CD4-positive, alpha-beta T cell treated with Interleukin-12 subunit alpha and Interleukin-12 subunit beta, for 1 hour (primary cell): Measurements from ENCODE around the gene ANO6.

ENCODE experiments used
- DNase-seq: peaks from one replicate; pipeline ENCODE4 v3.0.0-alpha.2; 2020

ANO6 gene

DNA sequence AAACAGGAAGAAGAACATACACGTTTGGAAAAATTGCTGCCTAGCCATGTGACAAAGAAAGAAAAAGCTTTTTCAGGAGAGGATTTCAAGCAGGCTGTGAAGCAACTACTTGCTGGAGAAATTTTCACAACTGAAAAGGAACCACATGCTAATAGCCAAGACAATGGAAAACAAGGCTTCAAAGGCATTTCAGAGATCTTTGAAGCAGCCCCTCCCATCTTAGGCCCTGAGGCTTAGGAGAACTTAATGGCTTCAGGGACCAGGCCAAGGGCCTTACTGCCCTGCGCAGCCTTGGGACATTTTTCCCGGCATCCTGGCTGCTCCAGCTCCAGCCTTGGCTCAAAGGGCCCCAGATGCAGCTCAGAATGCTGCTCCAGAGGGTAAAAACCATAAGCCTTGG lies 257.7 kb downstream of the ANO6 start:
- no peak for DNase-seq

DNA sequence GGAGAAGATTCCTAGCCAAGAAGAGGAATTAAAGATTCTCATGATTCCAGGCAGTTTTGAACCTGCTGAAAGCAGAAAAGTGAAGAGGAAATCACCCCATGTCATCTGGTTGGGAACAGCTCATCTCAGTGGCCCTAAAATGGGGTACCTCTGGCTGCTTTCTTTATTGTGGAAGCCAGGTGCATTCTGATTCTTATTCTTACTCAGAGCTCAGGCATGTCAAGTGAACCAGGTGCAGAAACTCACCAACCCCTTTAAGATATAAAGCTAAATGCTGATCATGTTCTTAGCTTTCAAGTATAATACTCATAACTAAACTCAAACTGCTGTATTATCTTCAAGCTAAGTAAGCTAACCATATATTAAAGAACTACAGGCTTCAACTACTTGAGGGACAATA lies 259.7 kb downstream of the ANO6 start:
- DNase-seq: no peak

GRCh38 chr12:45477526-45477925 lies 261.6 kb downstream of the ANO6 start:
- no peak for DNase-seq

- DNase-seq: no peak
These were observed 263.0 kb downstream of the ANO6 start for GRCh38 chr12:45478931-45479330.

DNA sequence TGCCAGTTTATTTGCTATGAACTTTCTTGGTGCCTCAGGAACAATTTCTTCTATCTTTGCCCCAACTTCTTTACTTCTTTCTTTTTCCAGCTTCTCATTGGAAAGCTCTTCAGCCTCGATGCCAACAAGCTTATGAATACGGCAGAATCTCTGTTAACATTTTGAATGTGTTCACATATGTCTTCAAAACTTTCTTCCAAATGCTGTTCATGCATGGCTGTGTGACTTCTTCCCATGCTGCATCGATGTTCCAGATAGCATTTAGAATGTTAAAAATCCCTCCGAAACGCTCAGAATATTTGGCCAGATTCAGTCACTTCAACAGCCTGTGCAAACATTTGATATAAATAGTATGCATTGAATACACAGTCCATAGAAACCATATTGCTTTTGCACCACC lies 265.9 kb downstream of the ANO6 start:
- no peak for DNase-seq

DNA sequence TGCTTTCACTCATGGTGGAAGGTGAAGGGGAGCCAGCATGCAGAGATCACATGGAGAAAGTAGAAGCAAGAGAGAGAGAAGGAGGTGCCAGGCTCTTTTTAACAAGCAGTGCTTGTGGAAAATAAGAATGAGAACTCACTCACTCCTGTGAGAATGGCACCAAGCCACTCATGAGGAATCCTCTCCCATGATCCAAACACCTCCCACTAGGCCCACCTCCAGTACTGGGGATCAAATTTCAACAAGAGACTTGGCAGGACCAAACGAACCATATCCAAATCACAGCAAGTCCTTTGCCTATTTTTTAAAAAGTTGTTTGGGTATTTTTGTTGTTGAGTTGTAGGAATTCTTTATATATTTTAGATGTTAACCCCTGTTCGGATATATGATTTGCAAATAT lies 267.7 kb downstream of the ANO6 start:
- DNase-seq: no peak
